ENCODE data around the gene PTTG1IP. TPM values are rescaled to one million over a fixed set of nuclear protein-coding genes. Genes with fewer than 3 reads are reported as not detected.

PTTG1IP gene
- total RNA-seq, 1 experiment from 2014 or later: 96.0 TPM

DNA sequence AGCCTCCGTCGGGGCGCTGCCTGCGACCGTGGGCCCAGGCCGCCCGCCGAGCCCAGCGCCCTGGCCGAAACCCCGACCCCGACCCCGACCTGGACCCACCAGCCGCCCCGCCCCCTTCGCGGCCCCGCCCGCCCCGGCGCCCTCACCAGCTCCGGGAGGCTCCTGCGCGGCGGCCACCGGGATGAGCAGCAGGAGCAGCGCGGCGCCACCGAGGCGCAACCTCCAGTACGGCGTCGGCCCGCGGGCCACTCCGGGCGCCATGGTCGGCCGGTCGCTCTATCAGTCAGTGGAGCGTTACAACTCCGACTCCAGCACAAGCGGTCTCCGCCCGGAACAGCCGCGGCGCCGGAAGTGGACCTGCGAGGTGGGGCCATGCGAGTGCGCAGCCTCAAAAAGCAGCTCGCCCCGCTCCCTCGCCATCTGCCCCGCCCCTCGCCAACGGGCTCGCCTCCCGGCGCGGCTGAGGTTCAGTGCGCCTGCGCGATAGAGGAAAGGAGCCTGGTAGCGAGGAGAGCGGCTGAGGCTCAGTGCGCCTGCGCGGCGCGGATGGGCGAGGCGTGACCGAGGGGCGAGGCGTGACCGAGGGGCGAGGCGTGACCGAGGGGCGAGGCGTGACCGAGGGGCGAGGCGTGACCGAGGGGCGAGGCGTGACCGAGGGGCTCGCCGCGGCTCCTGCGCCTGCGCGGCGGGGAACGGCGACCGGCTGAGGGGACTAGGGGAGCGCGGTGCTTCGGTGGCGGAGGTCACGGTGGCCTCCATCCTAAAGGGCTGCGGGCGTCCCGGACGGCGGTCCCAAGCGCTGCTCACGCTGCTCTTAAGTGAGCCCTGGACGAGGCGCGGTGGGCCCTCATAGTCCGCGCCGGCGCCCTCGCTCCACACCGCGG is at the start of gene PTTG1IP (continued):
- TF ChIP-seq, protein P1, sequence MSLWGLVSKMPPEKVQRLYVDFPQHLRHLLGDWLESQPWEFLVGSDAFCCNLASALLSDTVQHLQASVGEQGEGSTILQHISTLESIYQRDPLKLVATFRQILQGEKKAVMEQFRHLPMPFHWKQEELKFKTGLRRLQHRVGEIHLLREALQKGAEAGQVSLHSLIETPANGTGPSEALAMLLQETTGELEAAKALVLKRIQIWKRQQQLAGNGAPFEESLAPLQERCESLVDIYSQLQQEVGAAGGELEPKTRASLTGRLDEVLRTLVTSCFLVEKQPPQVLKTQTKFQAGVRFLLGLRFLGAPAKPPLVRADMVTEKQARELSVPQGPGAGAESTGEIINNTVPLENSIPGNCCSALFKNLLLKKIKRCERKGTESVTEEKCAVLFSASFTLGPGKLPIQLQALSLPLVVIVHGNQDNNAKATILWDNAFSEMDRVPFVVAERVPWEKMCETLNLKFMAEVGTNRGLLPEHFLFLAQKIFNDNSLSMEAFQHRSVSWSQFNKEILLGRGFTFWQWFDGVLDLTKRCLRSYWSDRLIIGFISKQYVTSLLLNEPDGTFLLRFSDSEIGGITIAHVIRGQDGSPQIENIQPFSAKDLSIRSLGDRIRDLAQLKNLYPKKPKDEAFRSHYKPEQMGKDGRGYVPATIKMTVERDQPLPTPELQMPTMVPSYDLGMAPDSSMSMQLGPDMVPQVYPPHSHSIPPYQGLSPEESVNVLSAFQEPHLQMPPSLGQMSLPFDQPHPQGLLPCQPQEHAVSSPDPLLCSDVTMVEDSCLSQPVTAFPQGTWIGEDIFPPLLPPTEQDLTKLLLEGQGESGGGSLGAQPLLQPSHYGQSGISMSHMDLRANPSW (CRISPR knock-in tag; conservative IDR thresholded peaks at IDR 0.05; ENCODE audit: low read depth): no peak
- TF ChIP-seq ZNF423 (CRISPR knock-in tag; IDR thresholded peaks at IDR 0.05) (no peak), ZNF396 (CRISPR knock-in tag; IDR thresholded peaks at IDR 0.05; ENCODE audit: borderline replicate concordance) (no peak), GRHL2 (CRISPR knock-in tag; IDR thresholded peaks at IDR 0.05; ENCODE audit: insufficient replicate concordance, severe bottlenecking) (no peak), JUN (CRISPR knock-in tag; IDR thresholded peaks at IDR 0.05) (0 out of 2 replicates have a peak, but pooled peaks have one; percentile 16), GABPB1 (CRISPR knock-in tag; IDR thresholded peaks at IDR 0.05) (no peak; the same call in 1 of the 2 replicates), ZBTB21 (CRISPR knock-in tag; IDR thresholded peaks at IDR 0.05; ENCODE audit: borderline replicate concordance) (no peak)
- TF ChIP-seq, protein P2, sequence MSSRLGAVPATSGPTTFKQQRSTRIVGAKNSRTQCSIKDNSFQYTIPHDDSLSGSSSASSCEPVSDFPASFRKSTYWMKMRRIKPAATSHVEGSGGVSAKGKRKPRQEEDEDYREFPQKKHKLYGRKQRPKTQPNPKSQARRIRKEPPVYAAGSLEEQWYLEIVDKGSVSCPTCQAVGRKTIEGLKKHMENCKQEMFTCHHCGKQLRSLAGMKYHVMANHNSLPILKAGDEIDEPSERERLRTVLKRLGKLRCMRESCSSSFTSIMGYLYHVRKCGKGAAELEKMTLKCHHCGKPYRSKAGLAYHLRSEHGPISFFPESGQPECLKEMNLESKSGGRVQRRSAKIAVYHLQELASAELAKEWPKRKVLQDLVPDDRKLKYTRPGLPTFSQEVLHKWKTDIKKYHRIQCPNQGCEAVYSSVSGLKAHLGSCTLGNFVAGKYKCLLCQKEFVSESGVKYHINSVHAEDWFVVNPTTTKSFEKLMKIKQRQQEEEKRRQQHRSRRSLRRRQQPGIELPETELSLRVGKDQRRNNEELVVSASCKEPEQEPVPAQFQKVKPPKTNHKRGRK (CRISPR knock-in tag; IDR thresholded peaks at IDR 0.05; ENCODE audit: borderline replicate concordance): no peak
- TF ChIP-seq, protein P3, sequence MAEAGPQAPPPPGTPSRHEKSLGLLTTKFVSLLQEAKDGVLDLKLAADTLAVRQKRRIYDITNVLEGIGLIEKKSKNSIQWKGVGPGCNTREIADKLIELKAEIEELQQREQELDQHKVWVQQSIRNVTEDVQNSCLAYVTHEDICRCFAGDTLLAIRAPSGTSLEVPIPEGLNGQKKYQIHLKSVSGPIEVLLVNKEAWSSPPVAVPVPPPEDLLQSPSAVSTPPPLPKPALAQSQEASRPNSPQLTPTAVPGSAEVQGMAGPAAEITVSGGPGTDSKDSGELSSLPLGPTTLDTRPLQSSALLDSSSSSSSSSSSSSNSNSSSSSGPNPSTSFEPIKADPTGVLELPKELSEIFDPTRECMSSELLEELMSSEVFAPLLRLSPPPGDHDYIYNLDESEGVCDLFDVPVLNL (CRISPR knock-in tag; IDR thresholded peaks at IDR 0.05; ENCODE audit: borderline replicate concordance, low read depth): 0 out of 2 replicates have a peak, but pooled peaks have one; percentile 54
- TF ChIP-seq, protein P4, sequence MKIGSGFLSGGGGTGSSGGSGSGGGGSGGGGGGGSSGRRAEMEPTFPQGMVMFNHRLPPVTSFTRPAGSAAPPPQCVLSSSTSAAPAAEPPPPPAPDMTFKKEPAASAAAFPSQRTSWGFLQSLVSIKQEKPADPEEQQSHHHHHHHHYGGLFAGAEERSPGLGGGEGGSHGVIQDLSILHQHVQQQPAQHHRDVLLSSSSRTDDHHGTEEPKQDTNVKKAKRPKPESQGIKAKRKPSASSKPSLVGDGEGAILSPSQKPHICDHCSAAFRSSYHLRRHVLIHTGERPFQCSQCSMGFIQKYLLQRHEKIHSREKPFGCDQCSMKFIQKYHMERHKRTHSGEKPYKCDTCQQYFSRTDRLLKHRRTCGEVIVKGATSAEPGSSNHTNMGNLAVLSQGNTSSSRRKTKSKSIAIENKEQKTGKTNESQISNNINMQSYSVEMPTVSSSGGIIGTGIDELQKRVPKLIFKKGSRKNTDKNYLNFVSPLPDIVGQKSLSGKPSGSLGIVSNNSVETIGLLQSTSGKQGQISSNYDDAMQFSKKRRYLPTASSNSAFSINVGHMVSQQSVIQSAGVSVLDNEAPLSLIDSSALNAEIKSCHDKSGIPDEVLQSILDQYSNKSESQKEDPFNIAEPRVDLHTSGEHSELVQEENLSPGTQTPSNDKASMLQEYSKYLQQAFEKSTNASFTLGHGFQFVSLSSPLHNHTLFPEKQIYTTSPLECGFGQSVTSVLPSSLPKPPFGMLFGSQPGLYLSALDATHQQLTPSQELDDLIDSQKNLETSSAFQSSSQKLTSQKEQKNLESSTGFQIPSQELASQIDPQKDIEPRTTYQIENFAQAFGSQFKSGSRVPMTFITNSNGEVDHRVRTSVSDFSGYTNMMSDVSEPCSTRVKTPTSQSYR (CRISPR knock-in tag; IDR thresholded peaks at IDR 0.05): no peak
- TF ChIP-seq, protein P5, sequence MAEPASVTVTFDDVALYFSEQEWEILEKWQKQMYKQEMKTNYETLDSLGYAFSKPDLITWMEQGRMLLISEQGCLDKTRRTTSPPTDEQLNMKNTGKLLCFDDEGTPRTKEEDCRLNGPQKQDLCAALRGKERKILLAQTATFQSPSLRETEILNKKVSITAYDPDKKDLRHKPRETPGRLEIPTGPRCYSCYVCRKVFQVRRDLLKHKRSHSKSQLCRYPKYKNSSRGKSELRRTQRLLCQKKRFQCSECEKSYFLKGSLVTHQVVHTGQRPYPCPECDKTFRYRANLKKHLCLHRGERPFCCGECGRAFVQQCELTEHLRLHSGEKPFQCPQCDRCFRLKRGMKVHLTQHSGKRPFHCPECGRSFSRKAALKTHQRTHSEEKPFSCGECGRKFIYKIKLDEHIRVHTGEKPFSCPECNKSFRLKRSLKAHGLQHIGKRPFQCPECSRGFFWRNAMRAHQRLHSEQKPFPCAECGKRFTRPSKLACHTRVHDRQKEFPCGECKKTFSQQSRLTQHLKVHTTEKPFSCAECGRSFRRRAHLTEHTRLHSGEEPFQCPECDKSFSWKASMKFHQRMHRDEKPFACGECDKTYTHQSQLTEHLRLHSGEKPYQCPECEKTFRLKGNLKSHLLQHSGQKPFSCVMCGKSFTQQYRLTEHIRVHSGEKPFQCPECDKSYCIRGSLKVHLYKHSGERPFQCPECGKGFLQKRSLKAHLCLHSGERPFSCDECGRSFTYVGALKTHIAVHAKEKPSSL (CRISPR knock-in tag; conservative IDR thresholded peaks at IDR 0.05): no peak
- TF ChIP-seq, protein P6, sequence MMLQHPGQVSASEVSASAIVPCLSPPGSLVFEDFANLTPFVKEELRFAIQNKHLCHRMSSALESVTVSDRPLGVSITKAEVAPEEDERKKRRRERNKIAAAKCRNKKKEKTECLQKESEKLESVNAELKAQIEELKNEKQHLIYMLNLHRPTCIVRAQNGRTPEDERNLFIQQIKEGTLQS (CRISPR knock-in tag; conservative IDR thresholded peaks at IDR 0.05): no peak
- TF ChIP-seq, protein P7, sequence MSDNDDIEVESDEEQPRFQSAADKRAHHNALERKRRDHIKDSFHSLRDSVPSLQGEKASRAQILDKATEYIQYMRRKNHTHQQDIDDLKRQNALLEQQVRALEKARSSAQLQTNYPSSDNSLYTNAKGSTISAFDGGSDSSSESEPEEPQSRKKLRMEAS (CRISPR knock-in tag; IDR thresholded peaks at IDR 0.05): peak; percentile 83
- TF ChIP-seq, protein P8, sequence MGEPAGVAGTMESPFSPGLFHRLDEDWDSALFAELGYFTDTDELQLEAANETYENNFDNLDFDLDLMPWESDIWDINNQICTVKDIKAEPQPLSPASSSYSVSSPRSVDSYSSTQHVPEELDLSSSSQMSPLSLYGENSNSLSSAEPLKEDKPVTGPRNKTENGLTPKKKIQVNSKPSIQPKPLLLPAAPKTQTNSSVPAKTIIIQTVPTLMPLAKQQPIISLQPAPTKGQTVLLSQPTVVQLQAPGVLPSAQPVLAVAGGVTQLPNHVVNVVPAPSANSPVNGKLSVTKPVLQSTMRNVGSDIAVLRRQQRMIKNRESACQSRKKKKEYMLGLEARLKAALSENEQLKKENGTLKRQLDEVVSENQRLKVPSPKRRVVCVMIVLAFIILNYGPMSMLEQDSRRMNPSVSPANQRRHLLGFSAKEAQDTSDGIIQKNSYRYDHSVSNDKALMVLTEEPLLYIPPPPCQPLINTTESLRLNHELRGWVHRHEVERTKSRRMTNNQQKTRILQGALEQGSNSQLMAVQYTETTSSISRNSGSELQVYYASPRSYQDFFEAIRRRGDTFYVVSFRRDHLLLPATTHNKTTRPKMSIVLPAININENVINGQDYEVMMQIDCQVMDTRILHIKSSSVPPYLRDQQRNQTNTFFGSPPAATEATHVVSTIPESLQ (CRISPR knock-in tag; IDR thresholded peaks at IDR 0.05): no peak
- TF ChIP-seq, protein P9, sequence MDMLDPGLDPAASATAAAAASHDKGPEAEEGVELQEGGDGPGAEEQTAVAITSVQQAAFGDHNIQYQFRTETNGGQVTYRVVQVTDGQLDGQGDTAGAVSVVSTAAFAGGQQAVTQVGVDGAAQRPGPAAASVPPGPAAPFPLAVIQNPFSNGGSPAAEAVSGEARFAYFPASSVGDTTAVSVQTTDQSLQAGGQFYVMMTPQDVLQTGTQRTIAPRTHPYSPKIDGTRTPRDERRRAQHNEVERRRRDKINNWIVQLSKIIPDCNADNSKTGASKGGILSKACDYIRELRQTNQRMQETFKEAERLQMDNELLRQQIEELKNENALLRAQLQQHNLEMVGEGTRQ (CRISPR knock-in tag; IDR thresholded peaks at IDR 0.05): no peak; the same call in 1 of the 2 replicates
- TF ChIP-seq, protein P10, sequence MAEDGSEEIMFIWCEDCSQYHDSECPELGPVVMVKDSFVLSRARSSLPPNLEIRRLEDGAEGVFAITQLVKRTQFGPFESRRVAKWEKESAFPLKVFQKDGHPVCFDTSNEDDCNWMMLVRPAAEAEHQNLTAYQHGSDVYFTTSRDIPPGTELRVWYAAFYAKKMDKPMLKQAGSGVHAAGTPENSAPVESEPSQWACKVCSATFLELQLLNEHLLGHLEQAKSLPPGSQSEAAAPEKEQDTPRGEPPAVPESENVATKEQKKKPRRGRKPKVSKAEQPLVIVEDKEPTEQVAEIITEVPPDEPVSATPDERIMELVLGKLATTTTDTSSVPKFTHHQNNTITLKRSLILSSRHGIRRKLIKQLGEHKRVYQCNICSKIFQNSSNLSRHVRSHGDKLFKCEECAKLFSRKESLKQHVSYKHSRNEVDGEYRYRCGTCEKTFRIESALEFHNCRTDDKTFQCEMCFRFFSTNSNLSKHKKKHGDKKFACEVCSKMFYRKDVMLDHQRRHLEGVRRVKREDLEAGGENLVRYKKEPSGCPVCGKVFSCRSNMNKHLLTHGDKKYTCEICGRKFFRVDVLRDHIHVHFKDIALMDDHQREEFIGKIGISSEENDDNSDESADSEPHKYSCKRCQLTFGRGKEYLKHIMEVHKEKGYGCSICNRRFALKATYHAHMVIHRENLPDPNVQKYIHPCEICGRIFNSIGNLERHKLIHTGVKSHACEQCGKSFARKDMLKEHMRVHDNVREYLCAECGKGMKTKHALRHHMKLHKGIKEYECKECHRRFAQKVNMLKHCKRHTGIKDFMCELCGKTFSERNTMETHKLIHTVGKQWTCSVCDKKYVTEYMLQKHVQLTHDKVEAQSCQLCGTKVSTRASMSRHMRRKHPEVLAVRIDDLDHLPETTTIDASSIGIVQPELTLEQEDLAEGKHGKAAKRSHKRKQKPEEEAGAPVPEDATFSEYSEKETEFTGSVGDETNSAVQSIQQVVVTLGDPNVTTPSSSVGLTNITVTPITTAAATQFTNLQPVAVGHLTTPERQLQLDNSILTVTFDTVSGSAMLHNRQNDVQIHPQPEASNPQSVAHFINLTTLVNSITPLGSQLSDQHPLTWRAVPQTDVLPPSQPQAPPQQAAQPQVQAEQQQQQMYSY (CRISPR knock-in tag; IDR thresholded peaks at IDR 0.05): no peak
